GM04504 (cell line): ENCODE results near the gene KRT33A.
"Not testable (repeated sequence)": the region's sequence is repeated elsewhere in the genome, so short reads cannot be mapped to it uniquely, and the experiment has no call there.

Experiments
- DNase-seq: peaks from one replicate; pipeline ENCODE4 v3.0.0-alpha.2; 2012; ENCODE audit warnings: low read depth

Gene KRT33A

DNA sequence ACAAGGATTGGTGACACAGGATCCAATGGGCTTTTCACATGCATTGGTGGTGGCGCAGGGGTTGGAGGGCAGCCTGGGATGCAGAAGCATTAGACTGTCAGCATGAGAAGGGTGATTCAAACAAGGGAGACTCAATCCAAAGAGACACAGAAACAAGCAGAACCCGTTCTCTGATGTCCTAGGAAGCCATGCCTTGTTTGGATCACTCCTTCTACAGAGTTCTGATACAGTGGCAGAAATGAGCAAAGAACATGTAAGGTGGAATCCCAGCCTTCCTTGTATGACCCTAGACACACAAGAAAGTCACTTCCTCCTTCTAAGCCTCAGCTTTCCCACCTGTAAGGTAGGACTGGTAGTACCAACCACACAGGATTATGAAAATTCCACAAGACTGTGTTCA lies 13.3 kb upstream of the KRT33A start:
- no peak for DNase-seq

- DNase-seq, result no peak
Observed at GRCh38 chr17:41360296-41360995, 9.8 kb upstream of the KRT33A start.

DNA sequence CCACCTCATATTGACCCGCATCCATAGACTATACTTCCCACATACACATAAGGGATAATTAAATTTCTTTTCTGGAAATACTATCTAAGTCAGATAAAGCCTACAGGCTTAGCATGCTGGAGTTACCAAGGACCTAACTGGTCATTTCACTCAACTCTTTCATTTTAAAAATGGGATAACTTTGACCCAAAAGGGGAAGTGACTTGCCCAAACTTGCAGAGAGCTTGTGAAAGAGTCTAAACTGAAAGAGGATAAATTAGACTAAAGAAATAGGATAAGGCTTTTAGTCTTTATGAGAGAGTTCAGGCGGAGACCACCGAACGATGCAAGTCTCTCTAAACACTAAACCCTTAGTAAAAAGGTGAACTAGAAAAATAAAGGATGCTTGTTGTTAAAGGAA lies 3.9 kb upstream of the KRT33A start:
- no peak for DNase-seq

- no peak for DNase-seq
Observed at GRCh38 chr17:41352597-41353366, 2.2 kb upstream of the KRT33A start.

DNA sequence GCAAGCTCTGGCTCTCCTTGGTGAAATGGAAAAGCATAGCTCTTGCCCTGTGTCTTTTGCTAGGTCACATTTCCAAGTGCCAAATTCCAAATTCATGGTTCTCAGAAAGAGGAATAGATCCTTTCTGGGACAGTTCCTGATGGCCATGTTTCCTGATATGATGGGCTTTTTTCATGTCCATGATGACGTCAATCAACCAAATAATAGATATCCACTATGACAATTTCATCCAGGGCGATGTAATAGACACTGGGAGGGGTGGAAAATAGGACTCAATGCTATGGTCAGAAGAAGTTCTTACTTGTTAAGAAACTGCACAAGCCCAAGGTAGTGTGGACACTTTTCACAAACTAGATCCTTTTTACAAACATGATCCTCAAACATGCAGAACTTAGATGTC lies 549 bp upstream of the KRT33A start:
- DNase-seq, result no peak

DNA sequence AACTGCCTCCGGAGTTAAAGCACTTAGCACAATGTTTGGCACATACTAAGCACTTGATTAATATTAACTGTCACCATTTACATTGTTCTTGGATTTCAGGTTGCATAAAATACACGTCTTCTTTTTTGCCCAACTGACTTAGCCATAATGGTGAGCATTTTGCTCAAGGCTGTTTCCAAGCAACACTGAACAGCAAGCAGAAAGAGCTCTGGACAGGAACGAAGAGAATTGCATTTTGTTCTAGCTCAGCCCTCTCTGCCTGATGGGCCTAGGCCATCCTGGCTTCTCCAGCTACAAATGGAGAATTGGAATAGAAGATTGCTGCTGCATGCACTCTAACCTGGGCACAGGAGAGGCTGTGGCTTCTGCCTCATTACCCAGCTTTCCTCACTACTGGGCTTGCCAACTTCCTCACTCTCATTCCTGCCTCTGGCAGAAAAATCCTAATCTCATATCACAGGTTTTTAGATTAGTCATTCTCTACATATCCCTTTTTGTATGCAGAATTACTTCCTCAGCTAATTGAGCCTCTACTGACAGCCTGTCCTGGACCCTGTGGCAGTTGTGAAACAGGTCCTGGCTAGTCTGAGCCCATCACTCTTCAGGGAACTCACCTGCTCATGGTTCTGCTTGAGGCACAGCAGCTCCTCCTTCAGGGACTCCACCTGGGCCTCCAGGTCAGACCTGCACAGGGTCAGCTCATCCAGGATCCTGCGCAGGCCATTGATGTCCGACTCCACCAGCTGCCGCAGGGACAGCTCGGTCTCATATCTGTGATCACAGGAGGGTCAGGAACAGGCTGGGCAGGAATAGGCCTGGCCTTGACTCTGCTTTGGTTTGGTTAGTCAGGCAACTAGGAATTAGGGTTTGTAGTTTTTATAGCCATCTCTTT lies 2.5 kb downstream of the KRT33A start:
- no peak for DNase-seq

DNA sequence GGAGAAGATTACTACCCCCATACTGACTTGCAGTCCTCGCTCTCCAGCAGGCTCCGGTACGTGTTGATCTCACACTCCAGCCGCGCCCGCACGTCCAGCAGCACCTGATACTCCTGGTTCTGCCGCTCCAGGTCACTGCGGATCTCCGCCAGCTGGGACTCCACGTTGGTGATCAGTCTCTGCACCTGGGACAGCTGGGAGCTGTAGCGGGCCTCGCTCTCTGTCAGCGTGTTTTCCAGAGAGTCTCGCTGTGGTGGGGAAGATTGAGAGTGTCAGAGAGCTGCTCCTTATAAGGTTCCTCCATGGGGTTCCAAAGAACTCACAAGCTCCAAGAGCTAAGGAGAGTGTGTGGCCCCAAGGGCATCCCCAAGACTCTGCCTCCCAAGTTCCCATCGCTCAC lies 4.2 kb downstream of the KRT33A start:
- not testable (repeated sequence) for DNase-seq

DNA sequence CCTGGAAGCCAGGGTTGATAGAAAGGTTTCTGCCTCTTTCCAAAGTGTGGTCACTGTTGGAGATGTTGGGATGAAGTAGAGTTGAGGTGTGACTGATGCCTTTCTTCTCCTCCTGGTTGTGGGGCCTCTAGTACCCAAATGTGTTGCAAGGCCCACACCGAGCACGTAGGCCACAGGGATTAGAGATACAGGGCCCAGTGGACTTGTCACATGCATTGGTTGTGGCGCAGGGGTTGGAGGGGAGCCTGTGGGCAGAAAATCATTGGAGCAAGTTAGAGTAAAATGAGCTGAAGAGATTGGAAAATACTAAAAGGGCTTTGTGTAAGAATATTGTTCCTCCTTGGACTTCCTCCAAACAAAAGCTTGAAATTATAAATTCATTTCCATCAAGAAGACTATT lies 4.6 kb downstream of the KRT33A start:
- DNase-seq, result no peak

DNA sequence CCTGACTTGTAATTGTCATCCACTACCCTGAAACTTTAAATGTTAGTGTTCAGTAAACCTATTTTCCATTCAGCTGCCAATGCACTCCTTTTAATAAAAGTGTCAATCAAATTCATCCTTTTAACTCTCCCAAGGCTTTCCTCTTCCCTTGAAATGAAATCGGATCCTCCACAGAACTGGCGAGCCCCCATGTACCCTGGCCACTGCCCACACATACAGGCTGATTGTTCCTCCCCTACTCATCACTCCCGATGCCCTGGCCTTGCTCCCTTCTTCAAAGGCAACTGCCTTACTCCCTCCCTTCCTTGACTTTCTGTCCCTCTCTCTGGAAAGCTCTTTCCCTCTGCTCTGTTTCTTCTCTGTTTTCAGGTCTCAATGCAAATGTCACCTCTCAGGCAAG lies 7.6 kb downstream of the KRT33A start:
- DNase-seq, result no peak

DNA sequence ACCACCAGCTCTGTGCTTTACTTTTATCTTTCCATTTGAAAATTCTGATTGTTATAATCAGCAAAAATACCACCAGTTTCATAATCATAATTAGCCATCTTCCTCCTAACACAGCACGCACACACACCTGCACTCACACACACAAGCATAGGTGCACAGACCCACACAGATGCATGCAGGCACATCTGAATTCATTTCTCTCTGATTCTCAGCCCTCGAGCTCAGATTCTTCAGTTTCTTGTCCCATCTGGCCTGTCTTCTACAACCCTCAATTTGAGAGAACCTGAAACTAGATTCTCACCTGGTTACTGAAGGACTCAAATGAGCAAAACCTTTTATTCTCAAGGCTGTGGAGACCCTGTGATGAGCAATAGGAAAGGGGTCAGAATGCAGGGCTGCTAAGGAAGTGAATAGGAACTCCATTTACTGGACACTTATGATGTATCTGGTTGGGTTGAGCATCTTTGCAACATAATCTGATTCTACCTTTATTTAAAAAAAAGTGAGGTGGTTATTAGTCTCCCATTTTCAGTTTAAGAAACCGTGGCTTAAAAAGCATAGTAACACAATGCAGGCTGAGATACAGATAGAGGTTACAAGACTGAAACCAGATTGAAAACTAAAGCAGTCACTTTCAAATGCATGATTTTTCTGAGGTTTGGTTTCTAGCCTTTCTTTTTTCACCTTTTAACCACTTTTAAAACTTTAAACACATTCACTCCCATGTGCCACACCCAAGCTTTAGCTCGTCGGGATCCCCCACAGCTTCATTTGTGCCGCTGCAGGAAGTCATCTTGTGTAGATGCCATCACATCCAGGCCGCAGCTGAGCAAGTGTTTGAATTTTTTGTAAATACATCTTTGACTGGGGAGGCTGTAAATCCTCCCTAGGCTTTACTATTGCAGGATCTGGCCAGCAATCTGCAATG lies 9.4 kb downstream of the KRT33A start:
- no peak for DNase-seq

- DNase-seq, result no peak
Observed at GRCh38 chr17:41340494-41340893, 10.1 kb downstream of the KRT33A start.

DNA sequence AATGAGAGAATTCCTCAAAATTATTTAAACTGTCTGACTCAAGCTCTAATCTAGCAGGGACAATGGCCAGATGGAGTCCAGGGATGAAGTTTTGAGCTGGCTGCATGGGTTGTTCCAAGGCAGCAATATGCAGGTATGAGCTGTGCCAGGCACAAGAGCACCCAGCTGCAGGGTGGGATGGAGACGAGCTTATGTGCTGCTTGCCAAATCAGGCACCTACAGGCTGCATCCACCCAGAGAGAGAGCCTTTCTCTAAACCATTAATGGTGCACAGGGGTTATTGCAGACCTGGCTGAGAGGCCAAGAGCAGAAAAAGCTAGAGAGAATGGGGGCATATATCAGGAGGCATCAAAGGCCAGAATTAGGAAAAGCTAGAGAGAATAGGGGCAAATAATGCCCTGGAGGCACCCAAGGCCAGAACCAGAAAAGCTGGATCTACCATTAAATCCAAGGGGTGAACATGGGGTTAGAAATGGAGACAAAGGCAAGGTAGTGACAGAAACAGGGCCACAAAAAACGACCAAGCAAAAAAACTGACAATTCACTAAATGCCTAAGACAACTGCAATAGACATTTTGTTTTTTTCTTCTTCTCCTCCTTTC lies 11.0 kb downstream of the KRT33A start:
- DNase-seq, result no peak

DNA sequence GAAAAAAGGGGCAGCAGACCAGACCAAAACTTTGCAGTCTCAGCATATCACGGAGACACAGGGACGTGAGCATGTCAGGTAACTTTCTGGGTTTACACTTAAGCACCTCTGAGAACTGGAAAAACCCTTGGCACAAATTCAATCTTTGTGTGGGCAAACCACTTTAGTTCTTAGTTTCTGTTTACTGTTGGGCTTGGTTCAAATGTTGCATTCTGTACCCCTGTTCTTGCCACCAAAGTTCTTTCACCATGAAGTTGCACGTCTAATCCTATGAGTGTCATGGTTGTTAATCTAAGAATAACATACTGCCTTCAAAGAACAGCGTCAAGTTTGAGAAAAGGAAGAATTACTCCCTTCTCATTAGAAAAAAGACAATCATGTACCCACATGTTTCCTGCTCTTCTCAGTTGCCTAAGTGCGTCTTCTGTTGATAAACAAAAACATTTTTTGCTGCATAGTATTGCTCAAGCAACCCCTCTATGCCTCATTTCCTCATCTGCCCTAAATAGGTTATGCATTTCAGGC lies 11.6 kb downstream of the KRT33A start:
- no peak for DNase-seq

DNA sequence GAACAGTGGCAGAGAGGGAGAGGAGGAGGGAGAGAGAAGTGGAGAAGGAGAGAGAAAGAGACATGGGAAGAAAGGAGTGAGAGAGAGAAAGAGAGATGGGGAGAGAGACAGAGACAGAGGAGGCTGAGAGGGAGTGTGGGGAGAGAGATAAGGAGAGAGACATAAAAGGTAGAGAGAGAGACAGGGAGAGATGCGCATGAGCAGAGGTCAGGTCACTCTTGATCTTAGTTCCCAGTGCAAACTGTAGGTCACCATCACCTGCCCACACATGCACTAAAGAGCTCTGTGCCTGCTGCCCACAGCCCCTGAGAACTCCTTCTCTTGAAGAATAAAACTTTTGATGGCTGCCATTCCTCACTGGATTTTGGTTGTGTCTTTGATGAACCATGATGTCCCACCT lies 14.9 kb downstream of the KRT33A start:
- DNase-seq, result no peak

DNA sequence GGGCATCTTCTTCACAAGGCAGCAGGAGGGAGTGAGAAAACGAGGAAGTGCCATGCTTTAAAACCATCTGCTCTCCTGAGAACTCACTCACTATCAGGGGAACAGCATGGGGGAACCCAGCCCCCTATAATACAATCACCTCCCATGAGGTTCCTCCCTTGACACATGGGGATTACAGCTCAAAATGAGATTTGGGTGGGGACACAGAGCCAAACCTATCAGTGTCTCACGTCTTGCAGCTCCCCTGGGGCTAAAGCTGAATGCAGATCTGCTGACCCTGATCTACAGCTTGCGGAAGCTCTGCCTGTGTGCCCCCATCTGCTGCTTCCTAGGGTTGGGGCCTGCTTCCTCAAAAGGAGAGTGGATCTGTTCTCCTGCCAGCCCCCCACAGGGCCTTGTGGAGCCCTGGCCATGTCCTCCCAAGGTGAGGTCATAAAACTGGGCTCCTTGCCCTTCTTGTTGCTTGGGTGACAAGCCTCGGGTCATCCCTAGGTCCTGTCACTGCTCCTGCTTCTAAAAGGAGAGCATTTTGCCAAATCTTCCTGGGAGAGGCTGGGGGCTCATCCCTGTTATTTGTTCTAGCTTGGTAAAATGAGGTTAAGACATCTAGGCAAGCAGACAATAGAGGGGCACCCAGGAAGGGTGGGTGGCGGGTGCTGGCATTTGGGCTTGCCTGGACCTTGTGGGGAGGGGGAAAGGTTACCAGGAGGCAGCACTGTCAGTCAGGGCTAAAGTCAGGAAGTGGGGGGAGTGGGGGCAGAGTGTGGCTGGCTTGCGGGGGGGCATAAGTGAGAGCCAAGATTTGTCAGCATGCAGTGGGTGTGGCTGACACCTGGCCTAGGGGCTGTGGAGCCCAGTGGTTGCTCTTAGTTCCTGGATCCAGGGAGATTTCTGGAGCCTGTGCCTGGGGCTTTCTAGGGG lies 16.0 kb downstream of the KRT33A start:
- no peak for DNase-seq

DNA sequence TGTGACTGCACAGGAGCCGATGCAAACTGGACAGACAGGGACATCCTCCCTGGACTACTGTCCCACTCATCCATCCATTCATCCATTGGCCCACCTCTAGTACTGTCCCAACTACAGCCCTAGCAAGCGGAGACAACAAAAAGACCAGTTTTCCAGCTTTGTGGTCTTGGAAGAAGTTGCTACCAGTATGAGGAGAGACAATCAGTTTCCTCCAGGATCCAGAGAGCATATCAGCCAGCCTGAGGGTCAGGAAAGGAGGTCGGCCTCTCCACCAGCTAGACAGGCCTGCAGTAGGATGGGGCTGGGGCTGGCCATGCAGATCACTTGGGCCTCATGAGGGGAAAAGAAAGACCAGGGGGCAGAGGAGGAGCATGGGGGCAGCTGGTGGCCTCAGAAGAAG lies 16.8 kb downstream of the KRT33A start:
- DNase-seq, result no peak

- DNase-seq, result no peak
Observed at GRCh38 chr17:41333098-41333497, 17.5 kb downstream of the KRT33A start.

DNA sequence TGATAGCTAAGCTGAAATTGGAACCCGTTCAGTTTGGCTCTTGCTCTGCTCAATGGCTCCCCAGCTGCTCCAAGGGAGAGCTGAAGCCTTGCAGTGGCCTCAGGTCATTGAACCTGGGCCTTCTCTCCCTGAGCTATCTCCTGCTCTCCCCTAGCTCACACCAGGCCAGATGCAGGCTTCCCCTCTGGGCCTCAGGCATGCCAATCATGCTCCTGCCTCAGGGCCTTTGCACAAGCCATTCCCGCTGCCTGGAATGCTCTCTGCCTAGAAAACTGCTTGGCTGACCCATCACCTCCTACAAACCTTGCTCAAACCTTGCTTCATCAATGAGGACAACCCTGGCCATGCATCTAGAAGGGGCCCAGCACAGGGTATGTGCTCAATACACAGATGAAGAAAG lies 18.4 kb downstream of the KRT33A start:
- no peak for DNase-seq

GRCh38 chr17:41331606-41332005 lies 19.0 kb downstream of the KRT33A start:
- no peak for DNase-seq
